ENCODE data around the gene LASP1.

DNA sequence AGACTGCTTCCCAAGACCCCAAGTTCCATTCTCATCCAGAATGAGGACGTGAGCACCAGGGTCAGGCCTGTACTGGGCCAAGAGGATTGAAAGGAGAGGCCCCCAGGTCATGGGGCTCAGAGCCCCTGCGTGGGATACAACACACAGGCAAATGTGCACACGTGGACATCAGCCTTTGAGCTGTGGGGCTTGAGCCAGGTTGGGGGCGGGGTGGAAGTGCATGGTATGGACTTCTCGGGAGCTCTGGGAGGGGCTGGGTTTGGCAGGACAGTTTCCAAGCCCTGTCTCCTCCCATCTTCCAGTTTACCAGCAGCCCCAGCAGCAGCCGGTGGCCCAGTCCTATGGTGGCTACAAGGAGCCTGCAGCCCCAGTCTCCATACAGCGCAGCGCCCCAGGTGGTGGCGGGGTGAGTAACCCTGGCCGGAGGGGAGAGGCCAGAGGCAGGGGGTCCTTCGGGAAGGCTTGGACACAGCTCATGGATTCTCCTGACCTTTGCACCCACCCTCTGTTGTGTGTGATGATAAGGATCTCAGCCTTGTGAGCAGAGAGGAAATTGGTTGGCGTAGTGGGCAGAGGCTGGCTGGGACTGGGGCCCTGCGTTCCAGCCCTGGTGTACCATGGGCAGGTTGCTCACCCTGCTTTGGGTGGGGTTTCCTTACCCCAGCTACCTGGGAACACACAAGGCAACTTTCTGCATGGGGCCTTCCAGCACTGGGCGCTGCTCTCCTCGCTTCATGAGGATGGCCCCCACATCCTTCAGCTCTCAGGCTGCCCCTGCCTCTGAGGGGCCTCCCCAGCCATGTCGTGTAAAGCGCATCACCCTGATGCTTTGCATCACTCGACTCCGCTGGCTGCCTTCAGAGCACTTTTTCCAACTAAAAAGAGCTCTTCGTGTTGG, 45.1 kb downstream of the LASP1 start:
- TF ChIP-seq EZH2 (IDR thresholded peaks at IDR 0.05; ENCODE audit: borderline replicate concordance, low read length), result no peak
- TF ChIP-seq, protein P1, sequence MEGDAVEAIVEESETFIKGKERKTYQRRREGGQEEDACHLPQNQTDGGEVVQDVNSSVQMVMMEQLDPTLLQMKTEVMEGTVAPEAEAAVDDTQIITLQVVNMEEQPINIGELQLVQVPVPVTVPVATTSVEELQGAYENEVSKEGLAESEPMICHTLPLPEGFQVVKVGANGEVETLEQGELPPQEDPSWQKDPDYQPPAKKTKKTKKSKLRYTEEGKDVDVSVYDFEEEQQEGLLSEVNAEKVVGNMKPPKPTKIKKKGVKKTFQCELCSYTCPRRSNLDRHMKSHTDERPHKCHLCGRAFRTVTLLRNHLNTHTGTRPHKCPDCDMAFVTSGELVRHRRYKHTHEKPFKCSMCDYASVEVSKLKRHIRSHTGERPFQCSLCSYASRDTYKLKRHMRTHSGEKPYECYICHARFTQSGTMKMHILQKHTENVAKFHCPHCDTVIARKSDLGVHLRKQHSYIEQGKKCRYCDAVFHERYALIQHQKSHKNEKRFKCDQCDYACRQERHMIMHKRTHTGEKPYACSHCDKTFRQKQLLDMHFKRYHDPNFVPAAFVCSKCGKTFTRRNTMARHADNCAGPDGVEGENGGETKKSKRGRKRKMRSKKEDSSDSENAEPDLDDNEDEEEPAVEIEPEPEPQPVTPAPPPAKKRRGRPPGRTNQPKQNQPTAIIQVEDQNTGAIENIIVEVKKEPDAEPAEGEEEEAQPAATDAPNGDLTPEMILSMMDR (IDR thresholded peaks at IDR 0.05; ENCODE audit: low read length), result no peak
